Endothelial cell of umbilical vein (primary cell): ENCODE data around the gene PLXNA3. TPM values are rescaled to one million over a fixed set of nuclear protein-coding genes. Genes with fewer than 3 reads are reported as not detected.

ENCODE experiments used
- BruUV-seq: library from RNA; stranded (reverse); fragments of 400-500 nt; replicated peaks from 2 replicates; lab custom pipeline; 2021; lab: Mats Ljungman, UMichigan
- CTCF ChIA-PET: fragments of 300-600, 350-600 bp; sonication (Branson Sonifier 250); formaldehyde crosslinking; loops from one replicate; lab custom pipeline; 2021; ENCODE audit warnings: antibody characterized with exemption, inconsistent platforms; lab: Charles Lee
- POLR2A ChIA-PET: fragments of 300-600, 350-600 bp; sonication (Branson Sonifier 250); formaldehyde crosslinking; loops from one replicate; lab custom pipeline; 2021; ENCODE audit warnings: antibody characterized with exemption, inconsistent platforms; lab: Charles Lee
- DNase-seq: peaks from one replicate; pipeline ENCODE4 v3.0.0-alpha.2; 2011; ENCODE audit warnings: low read depth, low spot score
- FAIRE-seq: peaks from 2 replicates; lab custom pipeline; 2011; peaks lifted over from hg19 to GRCh38; lab: Jason Lieb, UNC
- H2AFZ ChIP-seq: 2 replicates; pipeline ENCODE4 v1.6.0; 2012; ENCODE audit warnings: low read depth, low read length, control low read depth, inconsistent platforms
- H3K27ac ChIP-seq: 2 replicates; pipeline ENCODE4 v1.5.1; 2011; ENCODE audit warnings: low read depth, mild to moderate bottlenecking, control low read depth, low read length, moderate library complexity; ENCODE audit not compliant: insufficient read depth
- H3K27me3 ChIP-seq, 2 experiments: 2 replicates each; pipeline versions ENCODE4 v1.6.0 to v1.6.1; 2011; ENCODE audit warnings: low read length in 2 of 2, mixed read lengths in 1 of 2; ENCODE audit not compliant: control insufficient read depth in 2 of 2, insufficient read depth in 2 of 2
- H3K36me3 ChIP-seq, 2 experiments: 2 replicates in 1 of 2; 3 replicates in 1 of 2; pipeline ENCODE4 v1.5.1; 2011; ENCODE audit warnings: low read length in 2 of 2, mild to moderate bottlenecking in 1 of 2, moderate library complexity in 1 of 2; ENCODE audit not compliant: control insufficient read depth in 2 of 2, insufficient read depth in 2 of 2; ENCODE audit errors: extremely low read depth in 1 of 2
- H3K4me1 ChIP-seq: 3 replicates; pipeline ENCODE4 v1.5.1; 2011; ENCODE audit warnings: mild to moderate bottlenecking, low read length; ENCODE audit not compliant: control insufficient read depth, insufficient read depth; ENCODE audit errors: extremely low read depth
- H3K4me2 ChIP-seq: 2 replicates; pipeline ENCODE4 v1.6.1; 2011; ENCODE audit warnings: low read length, control low read depth, mixed read lengths; ENCODE audit not compliant: insufficient read depth
- H3K4me3 ChIP-seq, 3 experiments: fragments of 200-600 bp in 1 of 3; sonication (generic), shearing (Covaris generic) in 1 of 3; replicated peaks in 1 of 3; 2 replicates each; pipeline ENCODE4 v1.5.1; 2011 to 2016; ENCODE audit warnings: control low read depth in 3 of 3, low read length in 3 of 3, mild to moderate bottlenecking in 2 of 3, inconsistent platforms in 1 of 3, low read depth in 1 of 3, moderate library complexity in 1 of 3; ENCODE audit not compliant: insufficient read depth in 1 of 3
- H3K79me2 ChIP-seq: 2 replicates; pipeline ENCODE4 v1.6.0; 2012; ENCODE audit warnings: low read length, inconsistent platforms; ENCODE audit not compliant: control insufficient read depth, insufficient read depth
- H3K9ac ChIP-seq: replicated peaks from 2 replicates; pipeline ENCODE3; 2011; ENCODE audit warnings: low read length, control low read depth; ENCODE audit not compliant: insufficient read depth; ENCODE audit errors: extremely low read depth
- H3K9me1 ChIP-seq: replicated peaks from 3 replicates; pipeline ENCODE4 v1.6.0; 2011; ENCODE audit warnings: mild to moderate bottlenecking, low read length; ENCODE audit not compliant: control insufficient read depth, insufficient read depth; ENCODE audit errors: extremely low read depth
- H3K9me3 ChIP-seq: replicated peaks from 2 replicates; pipeline ENCODE4 v1.5.1; 2012; ENCODE audit warnings: low read length, inconsistent platforms; ENCODE audit not compliant: control insufficient read depth, insufficient read depth
- H4K20me1 ChIP-seq: replicated peaks from 2 replicates; pipeline ENCODE3; 2011; ENCODE audit warnings: mild to moderate bottlenecking, low read length; ENCODE audit not compliant: control insufficient read depth, insufficient read depth; ENCODE audit errors: extremely low read depth
- EZH2 ChIP-seq: IDR thresholded peaks from 2 replicates; pipeline ENCODE4 v1.6.1; 2012; ENCODE audit warnings: borderline replicate concordance, low read depth, mild to moderate bottlenecking, moderate library complexity, low read length, inconsistent platforms; ENCODE audit not compliant: severe bottlenecking
- FOS ChIP-seq: IDR thresholded peaks from 2 replicates; pipeline ENCODE4 v1.6.1; 2011; ENCODE audit warnings: mild to moderate bottlenecking, low read length, moderate library complexity, borderline replicate concordance; ENCODE audit not compliant: insufficient read depth
- GATA2 ChIP-seq: IDR thresholded peaks from 2 replicates; pipeline ENCODE4 v1.7.0; 2011; ENCODE audit warnings: low read depth, mild to moderate bottlenecking, moderate library complexity, mixed read lengths, low read length; ENCODE audit not compliant: insufficient read length, insufficient read depth
- JUN ChIP-seq: IDR thresholded peaks from 2 replicates; pipeline ENCODE4 v1.6.1; 2011; ENCODE audit warnings: borderline replicate concordance, low read depth; ENCODE audit not compliant: insufficient read length, insufficient read depth
- MYC ChIP-seq: IDR thresholded peaks from one replicate; pipeline ENCODE4 v1.6.1; 2011; ENCODE audit warnings: mild to moderate bottlenecking, low read depth, low read length
- POLR2A ChIP-seq: IDR thresholded peaks from 2 replicates; pipeline ENCODE4 v1.6.1; 2012; ENCODE audit warnings: low read depth, mild to moderate bottlenecking, control low read depth, low read length
- POLR2AphosphoS5 ChIP-seq: IDR thresholded peaks from 2 replicates; pipeline ENCODE4 v1.6.1; 2012; ENCODE audit warnings: low read depth, mild to moderate bottlenecking, control low read depth, low read length, moderate library complexity; ENCODE audit not compliant: insufficient read depth
- dilution Hi-C: fragments of 300-500 bp; cut with MboI; formaldehyde crosslinking; loops from one replicate; pipeline ENCODE4 v1.15.0; 2019; ENCODE audit warnings: low sequenced_read_pairs; ENCODE audit not compliant: extremely low pct_ligation_motif_present
- intact Hi-C: fragments of 100-400 bp; cut with micrococcal nuclease; formaldehyde crosslinking; loops from one replicate; pipeline ENCODE4 v1.10.0; 2022
- polyA plus RNA-seq, 4 experiments: library from polyadenylated mRNA; depleted of rRNA in 3 of 4; stranded (reverse) in 3 of 4; unstranded in 1 of 4; fragments of >200 nt; gene quantifications; 2 replicates each; pipeline versions ENCODE4 v1.2.1 to v1.2.3, GENCODE V29; 2011 to 2012; ENCODE audit warnings: missing spikeins in 1 of 4
- total RNA-seq: library from RNA; stranded (reverse); gene quantifications from 2 replicates; pipeline ENCODE4 v1.2.3, GENCODE V29; 2021
- TF ChIP-seq, protein P1 (sequence below): IDR thresholded peaks from 2 replicates; pipeline ENCODE4 v1.6.1; 2011; ENCODE audit not compliant: insufficient read depth, insufficient read length
- TF ChIP-seq, protein P2 (sequence below), 2 donors: IDR thresholded peaks; 1 replicate in 1 of 2; 2 replicates in 1 of 2; pipeline ENCODE4 v1.5.1; 2011; ENCODE audit warnings: low read length in 2 of 2, mild to moderate bottlenecking in 2 of 2, moderate library complexity in 2 of 2, control low read depth in 1 of 2, inconsistent platforms in 1 of 2, low read depth in 1 of 2; ENCODE audit not compliant: insufficient read depth in 1 of 2; ENCODE audit errors: extremely low read depth in 1 of 2

PLXNA3 gene
- total and polyA plus RNA-seq, 2 donors (not counting 3 experiments of a cell fraction or from before 2014, with no cell fraction given): 56.8 to 58.6 TPM

DNA sequence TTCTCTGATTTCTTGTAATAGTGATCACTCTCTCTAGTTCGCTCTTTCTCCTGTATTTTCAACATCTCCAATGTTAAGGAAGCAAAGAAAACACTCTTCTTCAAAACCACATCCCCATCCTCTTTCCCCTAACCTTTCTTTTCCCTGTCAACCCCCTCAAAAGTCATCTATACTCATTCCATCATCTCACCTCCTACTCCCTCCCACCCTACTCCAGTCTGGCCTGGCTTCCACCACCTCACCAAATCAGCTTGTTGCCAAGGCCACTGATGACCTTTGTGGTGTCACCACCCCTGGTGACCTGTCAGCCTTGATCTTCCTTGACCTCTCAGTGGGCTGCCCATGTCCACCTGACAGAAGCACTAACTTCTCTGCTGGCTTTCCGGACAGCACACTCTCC is 55.6 kb downstream of the PLXNA3 start:
- H3K9ac ChIP-seq: no peak overlapping the region
- CTCF ChIA-PET: no interaction called here
- no peaks in the 10 kb centered on the region for H3K9me1 ChIP-seq
- intact Hi-C loops (no loop called here), dilution Hi-C loops (no loop called here)
- H3K27ac ChIP-seq: no peak overlapping the region
- POLR2A ChIA-PET: no interaction called here
- H4K20me1 ChIP-seq: no peaks in the 10 kb centered on the region
- H3K4me2 ChIP-seq: no peak overlapping the region
- peaks cover 12% of the 10 kb centered on the region for H3K4me1 ChIP-seq
- BruUV-seq: no TSS peak
- TF ChIP-seq EZH2 (no peak), FOS (no peak), GATA2 (no peak), MYC (no peak), JUN (no peak), POLR2A (no peak), POLR2AphosphoS5 (no peak)
- TF ChIP-seq, protein P1, sequence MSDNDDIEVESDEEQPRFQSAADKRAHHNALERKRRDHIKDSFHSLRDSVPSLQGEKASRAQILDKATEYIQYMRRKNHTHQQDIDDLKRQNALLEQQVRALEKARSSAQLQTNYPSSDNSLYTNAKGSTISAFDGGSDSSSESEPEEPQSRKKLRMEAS: no peak
- TF ChIP-seq, protein P2, sequence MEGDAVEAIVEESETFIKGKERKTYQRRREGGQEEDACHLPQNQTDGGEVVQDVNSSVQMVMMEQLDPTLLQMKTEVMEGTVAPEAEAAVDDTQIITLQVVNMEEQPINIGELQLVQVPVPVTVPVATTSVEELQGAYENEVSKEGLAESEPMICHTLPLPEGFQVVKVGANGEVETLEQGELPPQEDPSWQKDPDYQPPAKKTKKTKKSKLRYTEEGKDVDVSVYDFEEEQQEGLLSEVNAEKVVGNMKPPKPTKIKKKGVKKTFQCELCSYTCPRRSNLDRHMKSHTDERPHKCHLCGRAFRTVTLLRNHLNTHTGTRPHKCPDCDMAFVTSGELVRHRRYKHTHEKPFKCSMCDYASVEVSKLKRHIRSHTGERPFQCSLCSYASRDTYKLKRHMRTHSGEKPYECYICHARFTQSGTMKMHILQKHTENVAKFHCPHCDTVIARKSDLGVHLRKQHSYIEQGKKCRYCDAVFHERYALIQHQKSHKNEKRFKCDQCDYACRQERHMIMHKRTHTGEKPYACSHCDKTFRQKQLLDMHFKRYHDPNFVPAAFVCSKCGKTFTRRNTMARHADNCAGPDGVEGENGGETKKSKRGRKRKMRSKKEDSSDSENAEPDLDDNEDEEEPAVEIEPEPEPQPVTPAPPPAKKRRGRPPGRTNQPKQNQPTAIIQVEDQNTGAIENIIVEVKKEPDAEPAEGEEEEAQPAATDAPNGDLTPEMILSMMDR (IDR thresholded peaks at IDR 0.05; ENCODE audit: extremely low read depth in 1 of 2, insufficient read depth in 1 of 2, low read depth in 1 of 2, low read length in 2 of 2): no peak
- H3K79me2 ChIP-seq: peaks cover 3% of the 10 kb centered on the region
- no peaks in the 10 kb centered on the region for H3K27me3 ChIP-seq
- H2AFZ ChIP-seq: no peak overlapping the region
- H3K9me3 ChIP-seq: no peaks in the 10 kb centered on the region
- H3K4me3 ChIP-seq: no peak overlapping the region
- no peak for FAIRE-seq
- DNase-seq: no peak
- no peaks in the 10 kb centered on the region for H3K36me3 ChIP-seq
